Ovary (tissue), 3 donors: ENCODE results near the gene CDHR3.

Experiments
- EP300 ChIP-seq: sonication (generic); formaldehyde crosslinking; IDR thresholded peaks from one replicate; pipeline ENCODE4 v1.6.1; 2017; ENCODE audit warnings: antibody characterized with exemption
- POLR2A ChIP-seq: fragments of 450-650 bp; IDR thresholded peaks from one replicate; pipeline ENCODE4 v1.6.1; 2017; ENCODE audit warnings: antibody characterized with exemption, mild to moderate bottlenecking, moderate library complexity
- TF ChIP-seq, protein P1 (sequence below), 3 donors: fragments of 450-650 bp in 2 of 3; fragments of 200-600 bp in 1 of 3; IDR thresholded peaks; one replicate each; pipeline versions ENCODE4 v1.5.1 to v1.8.0; 2016 to 2022; ENCODE audit warnings: antibody characterized with exemption in 3 of 3, mild to moderate bottlenecking in 1 of 3
- donor health status: DM: no; HTN: no; CAD: no.

DNA sequence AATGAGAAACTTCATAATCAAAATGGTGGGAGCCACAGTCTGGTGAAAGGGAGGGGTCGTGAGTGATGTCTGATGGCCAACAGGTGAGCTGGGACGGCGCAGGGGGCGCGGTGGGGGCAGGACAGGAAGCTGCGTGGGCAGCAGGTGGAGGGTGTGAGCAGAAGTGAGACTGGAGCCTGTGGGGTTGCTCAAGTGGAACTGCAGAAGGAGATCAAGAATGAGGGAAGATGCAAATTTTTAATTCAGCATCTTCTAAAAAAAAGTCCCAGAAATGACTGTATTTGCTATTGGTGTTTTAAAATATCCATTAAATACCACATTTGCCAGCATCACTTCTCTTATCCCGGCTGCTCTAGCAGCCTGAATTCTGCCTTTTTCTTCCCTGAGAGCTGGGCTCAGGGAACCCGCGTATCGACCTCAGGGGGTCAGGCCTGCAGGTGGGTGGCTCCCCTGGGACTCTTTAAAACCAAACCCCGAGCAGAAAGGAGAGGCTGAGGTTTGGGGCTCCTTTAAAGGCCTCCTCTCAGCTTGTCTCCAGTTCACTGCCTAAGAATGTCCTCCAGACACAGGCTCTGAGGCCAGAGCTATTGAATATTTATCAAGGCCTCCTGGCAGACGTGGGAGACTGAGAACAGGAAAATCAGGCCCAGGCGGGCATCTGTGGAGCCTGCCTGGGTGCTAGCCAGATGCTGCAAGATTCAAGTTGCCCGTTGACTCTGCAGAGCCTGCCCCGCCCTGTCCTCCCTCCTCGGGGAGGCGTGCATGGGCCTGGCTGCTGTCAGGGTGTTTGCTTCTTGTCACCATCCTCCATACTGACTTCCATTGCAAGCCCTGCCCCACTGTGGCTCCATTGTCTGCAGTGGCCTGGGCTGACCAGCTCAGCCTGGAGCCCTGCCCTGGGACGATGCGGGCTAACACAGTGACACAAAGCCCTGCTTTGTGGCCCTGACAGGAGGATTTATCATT, 95.2 kb downstream of the CDHR3 start:
- TF ChIP-seq EP300 (no peak), POLR2A (no peak)
- TF ChIP-seq, protein P1, sequence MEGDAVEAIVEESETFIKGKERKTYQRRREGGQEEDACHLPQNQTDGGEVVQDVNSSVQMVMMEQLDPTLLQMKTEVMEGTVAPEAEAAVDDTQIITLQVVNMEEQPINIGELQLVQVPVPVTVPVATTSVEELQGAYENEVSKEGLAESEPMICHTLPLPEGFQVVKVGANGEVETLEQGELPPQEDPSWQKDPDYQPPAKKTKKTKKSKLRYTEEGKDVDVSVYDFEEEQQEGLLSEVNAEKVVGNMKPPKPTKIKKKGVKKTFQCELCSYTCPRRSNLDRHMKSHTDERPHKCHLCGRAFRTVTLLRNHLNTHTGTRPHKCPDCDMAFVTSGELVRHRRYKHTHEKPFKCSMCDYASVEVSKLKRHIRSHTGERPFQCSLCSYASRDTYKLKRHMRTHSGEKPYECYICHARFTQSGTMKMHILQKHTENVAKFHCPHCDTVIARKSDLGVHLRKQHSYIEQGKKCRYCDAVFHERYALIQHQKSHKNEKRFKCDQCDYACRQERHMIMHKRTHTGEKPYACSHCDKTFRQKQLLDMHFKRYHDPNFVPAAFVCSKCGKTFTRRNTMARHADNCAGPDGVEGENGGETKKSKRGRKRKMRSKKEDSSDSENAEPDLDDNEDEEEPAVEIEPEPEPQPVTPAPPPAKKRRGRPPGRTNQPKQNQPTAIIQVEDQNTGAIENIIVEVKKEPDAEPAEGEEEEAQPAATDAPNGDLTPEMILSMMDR (IDR thresholded peaks at IDR 0.05), result no peak
